Ascending aorta (tissue), 2 donors: ENCODE data around the gene ENO2. TPM values are rescaled to one million over a fixed set of nuclear protein-coding genes. Genes with fewer than 3 reads are reported as not detected.
A peak's percentile ranks its signal among the peaks of the same experiment; 100 is the strongest.
"Not testable (repeated sequence)": the region's sequence is repeated elsewhere in the genome, so short reads cannot be mapped to it uniquely, and the experiment has no call there.

ENCODE experiments used
- DNase-seq, 2 donors: peaks; one replicate each; pipeline ENCODE4 v3.0.0-alpha.2; 2019; ENCODE audit warnings: low spot score in 2 of 2
- H3K27ac ChIP-seq, 2 donors: fragments of 200-600 bp; sonication (generic); one replicate each; pipeline ENCODE4 v1.5.1; 2016 to 2017; ENCODE audit warnings: mild to moderate bottlenecking in 1 of 2
- H3K27me3 ChIP-seq: fragments of 200-600 bp; sonication (generic); one replicate; pipeline ENCODE4 v1.5.1; 2017
- H3K36me3 ChIP-seq, 2 donors: fragments of 200-600 bp; sonication (generic); one replicate each; pipeline ENCODE4 v1.5.1; 2016
- H3K4me1 ChIP-seq, 2 donors: fragments of 200-600 bp; sonication (generic); one replicate each; pipeline ENCODE4 v1.5.1; 2016 to 2017; ENCODE audit warnings: mild to moderate bottlenecking in 1 of 2
- H3K4me3 ChIP-seq, 2 donors: fragments of 200-600 bp; sonication (generic); one replicate each; pipeline ENCODE4 v1.5.1; 2016 to 2017; ENCODE audit warnings: mild to moderate bottlenecking in 1 of 2
- H3K9me3 ChIP-seq, 2 donors: fragments of 200-600 bp; sonication (generic); one replicate each; pipeline ENCODE4 v1.5.1; 2016
- CTCF ChIP-seq, 3 experiments: fragments of 200-600 bp in 2 of 3; fragments of 450-650 bp in 1 of 3; sonication (generic) in 2 of 3; IDR thresholded peaks; one replicate each; pipeline ENCODE4 v1.5.1; 2016 to 2019; ENCODE audit warnings: antibody characterized with exemption in 3 of 3, mild to moderate bottlenecking in 1 of 3, moderate library complexity in 1 of 3
- intact Hi-C: fragments of 100-400 bp; cut with DNase I; formaldehyde crosslinking; loops from one replicate; pipeline ENCODE4 v1.15.1; 2023
- total RNA-seq: library from RNA; depleted of rRNA; stranded (reverse); fragments of >200 nt; gene quantifications from one replicate; pipeline ENCODE4 v1.1.0, GENCODE V29; 2016

ENO2 gene
- total RNA-seq, 1 donor from 2014 or later, result 30.3 TPM

GRCh38 chr12:6899837-6900519 lies 14.4 kb upstream of the ENO2 start:
- Histone ChIP-seq H3K27me3 (no peaks in the 10 kb centered on the region), H3K4me3 (no peak overlapping the region), H3K4me1 (peaks cover 0 to 5% of the 10 kb centered on the region in 2 donors), H3K36me3 (no peaks in the 10 kb centered on the region), H3K9me3 (no peaks in the 10 kb centered on the region), H3K27ac (no peak overlapping the region)
- TF ChIP-seq CTCF (IDR thresholded peaks at IDR 0.05), result no peak
- no peak for DNase-seq
- intact Hi-C loops, result no loop called here

GRCh38 chr12:6902448-6902847 lies 11.9 kb upstream of the ENO2 start:
- DNase-seq, result no peak
- H3K27ac ChIP-seq, result no peak overlapping the region
- no peaks in the 10 kb centered on the region for H3K27me3 ChIP-seq
- no peaks in the 10 kb centered on the region for H3K9me3 ChIP-seq
- intact Hi-C loops, result no loop called here
- no peak overlapping the region for H3K4me3 ChIP-seq
- TF ChIP-seq CTCF (IDR thresholded peaks at IDR 0.05), result no peak
- H3K36me3 ChIP-seq, result peaks cover 0 to 4% of the 10 kb centered on the region in 2 donors
- peaks cover 0 to 5% of the 10 kb centered on the region in 2 donors for H3K4me1 ChIP-seq

GRCh38 chr12:6903722-6904121 lies 10.7 kb upstream of the ENO2 start:
- peak overlapping the region in 1 of 2 donors; percentile 73 for H3K27ac ChIP-seq
- no peak for TF ChIP-seq CTCF (IDR thresholded peaks at IDR 0.05)
- intact Hi-C loops, result loop anchor here (1.0 kb wide), 3 partner anchors 12 to 36 kb away; partner anchors contain the start of genes SPSB2 and TPI1

GRCh38 chr12:6904280-6905276 lies 9.8 kb upstream of the ENO2 start, which contains the start of gene LRRC23:
Gene LRRC23 (plus strand): TSS chr12:6904822. CDS start chr12:6905634, 812 bp downstream.
- Histone ChIP-seq H3K9me3 (no peaks in the 10 kb centered on the region), H3K27ac (peak within 1 kb of the TSS; percentile 73 to 82), H3K4me3 (peak within 1 kb of the TSS; percentile 58 to 81), H3K36me3 (peaks cover 0 to 4% of the 10 kb centered on the region in 2 donors), H3K27me3 (no peaks in the 10 kb centered on the region), H3K4me1 (peaks cover 0 to 5% of the 10 kb centered on the region in 2 donors)
- DNase-seq, result peak; percentile 89 to 99
- no peak for TF ChIP-seq CTCF (IDR thresholded peaks at IDR 0.05)
- intact Hi-C loops, result loop anchor here (1.0 kb wide), 3 partner anchors 13 to 37 kb away; partner anchors contain the start of genes SPSB2 and TPI1

More at GRCh38 chr12:6903722-6904121, 10.7 kb upstream of the ENO2 start:
- Histone ChIP-seq H3K4me3 (no peak overlapping the region), H3K36me3 (peaks cover 0 to 4% of the 10 kb centered on the region in 2 donors), H3K27me3 (no peaks in the 10 kb centered on the region), H3K9me3 (no peaks in the 10 kb centered on the region), H3K4me1 (peaks cover 0 to 5% of the 10 kb centered on the region in 2 donors)
- DNase-seq, result no peak

GRCh38 chr12:6905414-6906040 lies 8.9 kb upstream of the ENO2 start:
- H3K27ac ChIP-seq, result peak overlapping the region; percentile 73 to 82
- peak overlapping the region; percentile 58 to 81 for H3K4me3 ChIP-seq
- peaks cover 0 to 5% of the 10 kb centered on the region in 2 donors for H3K4me1 ChIP-seq
- no peak for TF ChIP-seq CTCF (IDR thresholded peaks at IDR 0.05)
- DNase-seq, result no peak
- intact Hi-C loops, result no loop called here
- no peaks in the 10 kb centered on the region for H3K27me3 ChIP-seq
- H3K36me3 ChIP-seq, result peaks cover 0 to 4% of the 10 kb centered on the region in 2 donors
- H3K9me3 ChIP-seq, result no peaks in the 10 kb centered on the region

- H3K27me3 ChIP-seq, H3K36me3 ChIP-seq, intact Hi-C loops, H3K4me1 ChIP-seq, DNase-seq, H3K4me3 ChIP-seq, H3K27ac ChIP-seq, H3K9me3 ChIP-seq: not testable (repeated sequence)
These were observed 6.2 kb upstream of the ENO2 start for GRCh38 chr12:6908141-6908540.
